ENCODE data around the gene ZNF277.

DNA sequence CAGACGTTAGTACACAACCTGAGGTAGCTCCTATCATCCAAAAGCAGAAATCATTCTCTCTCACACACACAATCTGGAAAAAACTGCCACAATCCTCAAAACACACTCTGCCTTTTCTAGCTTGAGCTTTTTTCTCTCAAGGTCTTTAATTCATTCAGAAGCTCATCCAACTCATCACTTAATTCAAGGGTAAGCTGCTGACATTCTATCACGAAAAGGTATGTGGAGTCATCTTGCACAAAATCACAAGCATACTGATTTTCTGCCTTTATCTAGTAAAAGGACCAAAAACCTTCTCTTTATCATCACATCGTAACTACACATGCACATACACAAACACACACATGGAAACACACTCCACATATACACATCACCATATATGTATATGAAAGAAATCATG lies 32.3 kb upstream of the ZNF277 start:
- TF ChIP-seq, protein P1, sequence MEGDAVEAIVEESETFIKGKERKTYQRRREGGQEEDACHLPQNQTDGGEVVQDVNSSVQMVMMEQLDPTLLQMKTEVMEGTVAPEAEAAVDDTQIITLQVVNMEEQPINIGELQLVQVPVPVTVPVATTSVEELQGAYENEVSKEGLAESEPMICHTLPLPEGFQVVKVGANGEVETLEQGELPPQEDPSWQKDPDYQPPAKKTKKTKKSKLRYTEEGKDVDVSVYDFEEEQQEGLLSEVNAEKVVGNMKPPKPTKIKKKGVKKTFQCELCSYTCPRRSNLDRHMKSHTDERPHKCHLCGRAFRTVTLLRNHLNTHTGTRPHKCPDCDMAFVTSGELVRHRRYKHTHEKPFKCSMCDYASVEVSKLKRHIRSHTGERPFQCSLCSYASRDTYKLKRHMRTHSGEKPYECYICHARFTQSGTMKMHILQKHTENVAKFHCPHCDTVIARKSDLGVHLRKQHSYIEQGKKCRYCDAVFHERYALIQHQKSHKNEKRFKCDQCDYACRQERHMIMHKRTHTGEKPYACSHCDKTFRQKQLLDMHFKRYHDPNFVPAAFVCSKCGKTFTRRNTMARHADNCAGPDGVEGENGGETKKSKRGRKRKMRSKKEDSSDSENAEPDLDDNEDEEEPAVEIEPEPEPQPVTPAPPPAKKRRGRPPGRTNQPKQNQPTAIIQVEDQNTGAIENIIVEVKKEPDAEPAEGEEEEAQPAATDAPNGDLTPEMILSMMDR (IDR thresholded peaks at IDR 0.05) = no peak
- TF ChIP-seq POLR2A (IDR thresholded peaks at IDR 0.05) (no peak), POLR2AphosphoS5 (IDR thresholded peaks at IDR 0.05) (no peak)
